Activated T-helper 1 cell treated with anti-CD3 and anti-CD28 coated beads, Interleukin-2, amount 50 U/mL, for 16 hours (primary cell): ENCODE data around the gene WDR49.

Experiments used
- DNase-seq, 2 donors: peaks; one replicate each; pipeline ENCODE4 v3.0.0-alpha.2; 2020; ENCODE audit warnings: low read depth in 1 of 2, low spot score in 1 of 2

Gene WDR49

DNA sequence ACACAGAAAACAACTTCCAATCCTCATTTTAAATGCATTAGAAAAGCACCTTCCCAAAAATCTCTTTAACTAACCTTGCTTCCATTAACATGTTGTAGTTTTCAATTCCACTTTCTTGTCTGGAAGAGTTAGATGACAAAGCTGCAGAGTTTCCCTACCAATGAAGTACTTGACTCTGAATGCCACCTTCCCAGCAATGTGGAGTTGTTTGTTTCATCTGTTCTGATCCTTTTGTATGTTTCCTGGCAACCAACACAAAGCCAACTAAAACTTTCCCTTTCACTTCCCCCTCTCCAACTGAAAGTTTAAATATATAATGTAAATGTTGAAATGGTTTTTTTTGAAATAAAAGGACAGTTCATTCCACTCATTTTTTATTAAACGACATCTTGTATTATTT lies at the start of gene WDR49:
Gene WDR49, minus strand, starts transcription at position 183 of the 400 bp plus-strand sequence. CDS start 517 bp downstream, outside the sequence.
- no peak for DNase-seq

DNA sequence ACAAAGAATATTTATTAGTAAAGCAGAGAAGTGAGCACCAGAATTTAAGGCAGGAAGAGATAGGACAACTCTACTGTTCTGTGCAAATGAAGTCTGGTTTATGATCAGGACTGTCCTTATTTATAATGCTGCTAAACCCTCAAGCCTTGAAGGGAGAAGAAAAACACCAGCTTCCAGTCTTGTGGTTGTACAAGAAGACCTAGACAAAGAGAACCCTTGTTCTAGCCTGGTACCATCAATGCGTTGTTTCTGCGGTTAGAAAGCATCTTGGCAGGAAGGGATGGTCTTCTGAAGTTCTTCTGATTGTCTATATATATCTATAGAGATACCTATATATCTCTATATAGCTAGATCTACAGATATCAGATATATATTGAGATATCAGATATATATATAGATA lies 47.2 kb upstream of the WDR49 start:
- DNase-seq = no peak

DNA sequence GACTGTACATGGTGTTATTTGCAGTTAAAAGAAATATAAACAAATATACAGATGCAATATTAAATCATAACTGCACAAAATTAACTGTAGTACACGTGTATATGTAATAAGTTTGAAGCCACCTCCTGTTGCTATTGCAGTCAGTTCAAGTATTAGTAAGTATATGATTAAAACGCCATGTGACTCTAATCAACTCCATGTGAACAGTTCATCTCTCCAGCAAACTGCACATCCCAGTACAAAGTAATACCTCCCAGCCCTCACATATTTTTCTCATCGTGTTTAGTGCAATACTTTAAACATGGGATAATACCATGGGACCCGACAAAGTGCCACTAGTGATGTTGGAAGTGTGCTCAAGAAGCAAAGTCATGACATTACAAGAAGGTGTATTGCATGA lies 46.3 kb upstream of the WDR49 start:
- no peak for DNase-seq

DNA sequence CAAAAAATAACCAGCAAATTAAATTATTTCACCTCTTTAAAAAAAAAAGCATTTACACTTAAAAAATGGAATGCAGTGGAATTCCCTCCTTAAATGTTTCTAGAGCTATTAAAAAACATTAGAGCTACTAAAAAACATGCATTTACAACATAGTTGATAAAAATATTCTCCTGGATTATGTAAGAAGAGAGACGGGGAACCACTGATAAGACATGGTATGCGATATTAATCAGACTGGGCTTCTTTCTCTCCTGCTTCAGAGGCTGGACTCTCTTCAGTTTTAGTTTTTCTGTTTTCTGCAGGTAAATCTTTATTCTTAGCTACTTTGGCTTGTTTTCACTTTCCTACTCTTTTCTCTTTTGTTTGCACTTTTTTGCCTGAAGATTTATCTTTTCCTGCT lies 40.4 kb upstream of the WDR49 start:
- no peak for DNase-seq

DNA sequence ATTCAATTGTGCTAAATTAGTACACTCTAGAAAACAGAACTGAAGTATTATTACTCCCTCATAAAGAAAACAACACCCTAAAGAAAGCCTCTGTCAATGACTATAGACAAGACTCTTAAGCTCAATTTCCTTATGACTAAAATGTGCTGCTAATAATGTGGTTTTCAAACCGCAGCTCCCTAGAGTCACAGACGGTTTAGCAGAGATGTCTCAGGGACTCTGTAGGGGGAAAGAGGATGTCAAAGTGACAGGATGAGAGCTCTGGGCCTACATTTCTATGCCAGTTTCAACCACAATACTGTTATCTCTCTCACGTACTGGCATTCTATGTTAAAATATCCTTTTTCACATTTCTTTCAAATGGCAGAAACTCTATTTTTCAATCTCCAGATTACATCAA lies 37.6 kb upstream of the WDR49 start:
- no peak for DNase-seq

DNA sequence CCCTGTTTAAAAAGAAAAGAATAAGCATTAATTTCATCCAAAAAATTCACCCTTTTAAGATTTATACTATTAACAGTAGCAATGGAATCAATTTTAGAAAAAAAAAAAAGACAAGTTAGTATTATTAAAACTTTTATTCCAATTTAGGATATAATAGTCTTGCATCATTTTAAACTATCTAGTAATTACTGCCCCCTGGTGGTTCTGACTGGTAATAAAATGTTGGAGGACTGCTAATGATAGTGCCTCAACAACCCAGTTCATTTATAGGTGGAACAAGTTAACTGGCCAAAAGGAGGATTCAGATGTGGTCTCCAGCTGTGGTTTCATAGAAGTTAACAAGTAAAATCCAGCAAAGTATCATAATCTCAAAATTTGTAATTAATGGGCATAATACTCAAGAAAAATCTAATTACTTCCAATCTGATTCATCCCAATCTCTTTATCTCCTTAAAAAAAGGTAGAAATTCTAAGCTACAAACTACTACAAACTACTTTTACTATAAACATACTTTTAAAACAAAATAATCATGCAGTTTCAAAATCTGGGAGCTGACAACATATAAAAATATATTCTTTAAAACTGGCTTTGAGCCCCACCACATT lies 30.7 kb upstream of the WDR49 start:
- DNase-seq = peak in 1 of 2 donors; percentile 2

DNA sequence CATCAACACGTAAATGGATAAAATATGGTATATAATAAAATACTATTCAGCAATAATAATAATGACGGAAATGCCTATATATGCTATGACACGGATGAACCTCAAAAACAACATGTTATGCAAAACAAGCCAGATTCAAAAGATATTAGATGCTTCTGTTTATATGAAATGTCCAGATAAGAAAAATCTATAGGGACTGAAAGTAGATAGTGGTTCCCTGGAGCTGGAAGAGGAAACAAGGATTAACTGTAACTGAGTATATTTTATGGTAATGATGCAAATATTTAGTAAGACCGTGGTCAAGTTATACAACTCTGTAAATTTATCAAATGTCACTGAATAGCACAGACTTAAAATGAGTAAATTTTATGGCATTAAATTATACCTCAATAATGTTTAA lies 25.8 kb upstream of the WDR49 start:
- no peak for DNase-seq

DNA sequence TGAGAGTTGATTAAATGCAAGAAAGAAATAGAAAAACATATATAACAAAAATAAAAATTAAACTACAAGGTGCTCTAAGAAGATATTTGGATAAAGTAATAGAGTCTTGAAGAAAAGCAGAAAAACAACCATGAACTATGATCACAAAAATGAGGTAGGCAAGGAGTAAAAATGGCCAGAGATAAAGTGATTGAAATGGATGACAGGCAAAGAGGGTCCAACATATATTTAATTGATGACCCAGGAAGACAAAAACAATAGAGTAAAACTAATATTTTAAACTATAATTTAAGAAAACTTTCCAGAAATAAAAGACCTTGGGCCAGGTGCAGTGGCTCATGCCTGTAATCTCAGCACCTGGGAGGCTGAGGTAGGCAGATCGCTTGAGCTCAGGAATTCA lies 22.1 kb upstream of the WDR49 start:
- no peak for DNase-seq

DNA sequence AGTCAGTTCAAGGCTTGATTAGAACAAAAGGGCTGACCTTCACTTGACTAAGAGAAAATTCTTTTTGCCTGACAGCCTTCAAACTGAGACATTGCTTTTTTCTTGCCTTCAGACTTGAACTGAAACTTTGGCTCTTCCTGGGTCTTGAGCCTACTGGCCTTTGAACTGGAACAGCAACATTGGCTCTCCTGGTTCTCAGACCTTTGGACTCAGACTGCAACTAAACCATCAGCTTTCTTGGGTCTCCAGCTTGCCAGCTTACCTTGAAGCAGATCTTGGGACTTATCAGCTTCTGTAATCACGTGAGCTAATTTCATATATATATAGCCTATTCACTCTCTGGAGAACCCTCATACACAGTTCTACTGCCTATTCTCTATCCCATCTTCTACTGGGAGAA lies 19.5 kb upstream of the WDR49 start:
- no peak for DNase-seq

DNA sequence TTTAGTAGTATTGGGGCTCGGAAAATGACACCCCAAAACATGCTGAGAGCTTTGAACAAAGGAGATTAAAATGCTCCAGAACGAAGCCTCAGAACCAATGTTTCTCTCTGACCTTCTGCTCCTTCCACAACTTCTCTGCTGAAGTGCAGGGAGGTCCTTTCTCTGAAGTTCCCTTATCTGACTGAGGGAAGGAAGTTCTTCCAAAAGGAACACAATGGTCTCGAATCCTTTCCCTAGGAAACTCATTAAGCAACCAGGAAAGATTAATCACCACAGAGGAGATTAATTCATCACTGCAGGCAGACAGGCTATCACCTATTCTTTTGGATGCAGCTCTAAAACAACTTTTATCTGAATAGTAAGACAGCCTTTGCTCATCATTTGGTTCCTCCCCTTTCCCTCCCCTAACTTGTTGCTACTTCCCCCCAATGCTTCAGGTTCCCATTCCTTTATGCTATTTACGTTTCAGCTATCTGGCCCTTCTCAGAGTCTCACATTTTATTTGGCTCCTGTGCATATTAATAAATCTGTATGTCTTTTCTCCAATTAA lies 18.2 kb upstream of the WDR49 start:
- no peak for DNase-seq

DNA sequence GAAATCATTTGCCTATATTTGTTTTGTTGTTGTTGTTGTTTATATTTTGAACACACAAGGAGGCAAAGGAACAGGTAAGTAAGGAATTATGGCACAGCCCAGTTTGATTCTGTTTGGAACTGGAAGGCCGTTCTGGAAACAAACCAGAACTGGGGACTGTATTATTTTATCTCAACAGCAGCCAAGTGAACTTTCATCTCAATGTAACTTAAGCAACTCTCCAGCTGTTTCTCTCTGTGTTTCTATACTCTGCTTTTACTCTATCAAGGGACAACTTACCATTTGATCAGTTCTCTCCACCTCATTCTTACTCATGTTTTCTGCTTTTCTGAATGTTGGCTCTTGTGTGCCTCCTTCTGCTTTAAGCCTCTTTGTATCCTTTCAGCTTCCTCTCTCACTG lies 16.0 kb upstream of the WDR49 start:
- no peak for DNase-seq

DNA sequence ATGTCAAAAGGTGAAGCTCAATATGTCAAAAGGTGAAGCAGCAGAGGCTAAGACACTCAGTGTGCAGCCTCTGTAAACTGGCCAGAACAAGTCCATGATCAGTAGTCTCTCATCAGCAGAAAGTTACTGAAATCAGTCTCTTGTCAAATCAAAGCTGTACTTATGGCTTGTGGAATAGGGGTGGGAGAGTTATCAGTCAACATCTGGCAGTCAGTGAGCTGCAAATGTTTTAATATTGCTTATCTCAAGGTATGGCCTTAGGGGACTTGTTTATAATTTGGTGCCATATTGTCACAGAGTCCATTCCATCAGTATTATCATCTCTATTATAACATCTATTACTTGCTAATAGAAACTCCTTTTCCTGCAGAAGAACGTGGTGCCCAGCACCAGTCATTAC lies 14.9 kb upstream of the WDR49 start:
- DNase-seq = no peak

DNA sequence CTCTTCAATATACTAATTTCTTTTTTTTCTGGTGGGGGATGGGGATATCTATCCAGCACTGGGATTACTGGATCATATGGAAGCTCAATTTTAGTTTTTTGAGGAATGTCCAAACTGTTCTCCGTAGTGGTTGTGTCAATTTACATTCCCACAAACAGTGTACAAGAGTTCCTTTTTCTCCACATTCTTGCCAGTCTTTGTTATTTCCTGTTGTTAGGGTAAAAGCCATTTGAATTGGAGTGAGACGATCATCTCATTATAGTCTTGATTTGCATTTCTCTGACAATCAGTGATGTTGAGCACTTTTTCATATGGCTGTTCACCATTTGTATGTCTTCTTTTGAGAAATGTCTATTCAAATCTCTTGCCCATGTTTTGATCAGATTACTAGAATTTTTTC lies 12.8 kb upstream of the WDR49 start:
- DNase-seq = no peak

DNA sequence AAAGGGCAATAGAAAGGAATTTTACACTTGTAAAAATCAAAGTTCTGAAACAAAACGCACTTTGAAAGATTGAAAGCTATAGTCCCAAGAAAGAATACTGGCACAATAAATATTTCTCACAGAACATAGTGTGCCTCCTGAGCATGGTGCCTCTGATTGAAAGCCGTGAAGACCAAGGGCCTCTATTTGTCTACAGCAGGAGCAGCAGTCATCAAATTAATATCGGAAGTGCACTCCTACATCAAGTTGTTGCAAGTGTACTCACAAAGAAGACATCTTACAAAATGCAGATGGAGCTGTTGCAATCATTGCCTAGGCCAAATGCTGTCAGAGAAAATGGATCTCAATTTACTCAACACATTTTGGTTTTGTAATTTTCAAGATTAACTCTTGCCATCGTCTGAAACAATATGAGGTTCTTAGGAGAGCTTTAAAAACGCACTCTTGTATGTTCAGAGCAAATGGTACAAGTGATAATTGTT lies 9.2 kb upstream of the WDR49 start:
- DNase-seq = no peak

DNA sequence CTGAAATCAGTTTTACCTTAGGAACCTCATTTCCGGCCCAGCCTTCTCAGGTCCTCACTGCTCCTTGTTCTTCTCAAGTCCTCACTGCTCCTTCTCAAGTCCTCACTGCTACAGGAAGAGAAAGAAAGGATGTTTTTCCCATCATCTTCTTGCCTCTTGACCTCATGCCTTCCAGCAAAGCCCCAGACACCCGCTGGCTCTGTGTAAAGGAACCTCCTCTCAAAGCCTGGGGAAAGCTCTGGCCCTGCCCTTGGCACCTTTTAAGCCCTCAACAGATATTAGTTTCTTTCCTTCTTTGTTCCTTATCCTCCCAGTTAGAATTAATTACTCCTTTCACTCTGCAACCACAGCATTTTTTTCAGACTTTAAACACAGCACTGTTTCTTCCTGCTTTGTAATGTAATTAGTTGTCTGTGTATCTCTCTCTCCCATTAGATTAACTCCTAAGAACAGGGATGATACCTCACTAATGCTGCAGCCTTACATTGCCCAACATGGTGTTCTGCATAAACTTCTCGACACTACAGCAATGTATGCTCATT lies 4.0 kb upstream of the WDR49 start:
- DNase-seq = no peak

DNA sequence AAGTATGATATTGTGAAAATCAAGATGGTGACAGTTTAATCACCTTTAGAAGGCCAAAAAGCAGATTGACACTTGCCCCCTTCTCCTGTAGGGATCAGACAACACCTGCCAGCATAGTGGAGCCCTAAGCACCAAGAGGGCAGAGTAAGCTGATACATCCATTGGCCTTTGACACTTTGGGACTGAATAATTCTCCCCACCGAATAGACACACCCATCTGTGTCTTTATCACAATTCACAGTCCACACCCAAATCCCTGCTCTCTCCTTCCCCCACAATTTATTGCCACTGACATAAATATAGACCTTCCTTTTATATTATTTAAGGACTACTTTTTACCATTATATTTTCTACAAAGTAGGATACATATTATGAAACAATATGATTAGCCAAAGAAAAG lies 3.1 kb upstream of the WDR49 start:
- no peak for DNase-seq

DNA sequence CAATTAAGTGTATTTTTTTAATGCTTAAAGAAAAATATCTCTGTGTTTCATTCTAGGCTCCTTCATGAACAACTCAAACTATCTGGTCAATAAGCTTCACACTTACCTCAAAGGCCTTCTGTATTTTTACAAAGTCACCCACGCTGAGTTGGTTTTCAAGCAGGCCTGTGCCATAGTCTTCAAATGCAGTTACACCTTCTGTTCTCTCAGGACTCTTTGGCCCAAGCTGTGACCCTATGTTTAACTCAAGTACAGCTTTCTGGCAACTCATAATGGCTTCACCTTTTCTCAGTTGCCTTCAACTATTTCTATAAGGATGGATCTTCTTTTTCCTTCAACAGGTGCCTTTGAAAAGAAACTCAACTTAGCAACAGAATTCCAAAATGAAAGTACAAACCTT lies 587 bp downstream of the WDR49 start:
- DNase-seq = no peak

DNA sequence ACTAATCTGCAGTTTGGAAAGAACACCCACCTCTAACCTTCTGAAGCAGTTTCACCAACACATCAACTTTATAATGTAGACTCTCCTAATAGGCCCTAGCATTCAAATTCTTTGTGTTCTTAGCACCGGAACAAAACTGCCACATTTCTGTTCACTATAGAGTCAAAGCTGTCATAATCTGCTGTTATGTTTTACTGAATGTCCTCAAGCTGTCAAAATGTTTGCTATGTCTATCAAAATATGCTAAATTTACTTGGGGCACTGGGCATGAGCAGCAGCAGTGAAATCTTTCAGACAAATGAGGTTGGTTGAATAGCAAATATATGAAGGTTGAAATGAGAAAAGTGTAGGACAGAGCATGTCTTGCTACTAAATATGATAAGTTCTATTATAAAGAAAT lies 1.9 kb downstream of the WDR49 start:
- DNase-seq = no peak

DNA sequence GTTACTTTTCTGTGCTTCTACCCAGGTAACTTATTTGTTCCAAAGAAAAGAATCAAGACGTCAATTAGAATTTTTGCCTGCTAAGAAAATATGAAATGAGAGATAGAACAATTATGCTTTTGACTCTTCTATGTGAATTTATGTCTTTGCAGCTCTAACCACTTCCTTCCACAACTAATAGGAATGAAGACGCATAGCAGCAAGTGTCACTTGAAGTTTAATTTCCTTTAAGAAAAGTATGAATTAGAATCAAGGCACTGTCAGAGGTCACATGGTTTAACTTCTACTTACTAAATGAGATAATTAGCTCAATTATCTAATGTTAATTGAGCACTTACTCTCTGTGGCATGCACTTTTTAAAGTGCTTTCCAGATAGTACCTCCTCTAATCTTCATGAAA lies 3.3 kb downstream of the WDR49 start:
- no peak for DNase-seq

DNA sequence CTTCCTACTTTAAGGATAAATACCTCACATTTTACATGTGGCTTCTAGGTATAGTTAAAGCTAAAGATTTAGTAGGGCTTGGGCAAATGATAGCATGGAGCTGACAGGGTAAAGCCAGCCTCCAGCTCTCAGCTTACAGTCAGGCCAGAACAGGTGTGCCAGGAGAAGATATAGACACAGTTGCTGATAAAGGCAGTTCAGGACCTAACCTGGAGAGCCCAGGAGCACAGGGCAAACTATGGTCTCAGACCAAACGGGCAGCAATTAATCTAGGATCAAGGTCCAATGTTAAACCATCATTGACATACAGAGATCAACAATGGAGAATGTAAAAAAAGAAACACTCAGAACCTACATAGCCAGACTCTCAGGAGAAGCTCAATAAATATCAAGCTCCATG lies 4.0 kb downstream of the WDR49 start:
- no peak for DNase-seq

DNA sequence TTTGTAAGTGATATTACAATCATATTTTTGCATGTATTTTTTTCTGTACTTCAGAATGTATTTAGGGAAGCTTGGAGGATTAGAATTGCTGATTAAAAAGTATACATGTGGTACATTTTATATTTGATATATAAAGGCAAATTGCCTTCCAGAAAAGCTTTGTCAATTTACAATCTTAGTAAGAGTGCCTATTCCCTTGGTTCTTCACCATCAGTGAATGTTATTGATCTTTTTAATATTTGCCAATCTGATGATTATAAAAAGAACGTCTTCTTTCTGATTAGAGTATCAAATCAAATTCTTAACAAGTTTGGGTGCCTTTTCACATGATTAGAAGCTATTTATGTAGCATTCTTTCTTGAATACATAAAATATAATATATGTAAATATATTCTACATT lies 9.1 kb downstream of the WDR49 start:
- no peak for DNase-seq

DNA sequence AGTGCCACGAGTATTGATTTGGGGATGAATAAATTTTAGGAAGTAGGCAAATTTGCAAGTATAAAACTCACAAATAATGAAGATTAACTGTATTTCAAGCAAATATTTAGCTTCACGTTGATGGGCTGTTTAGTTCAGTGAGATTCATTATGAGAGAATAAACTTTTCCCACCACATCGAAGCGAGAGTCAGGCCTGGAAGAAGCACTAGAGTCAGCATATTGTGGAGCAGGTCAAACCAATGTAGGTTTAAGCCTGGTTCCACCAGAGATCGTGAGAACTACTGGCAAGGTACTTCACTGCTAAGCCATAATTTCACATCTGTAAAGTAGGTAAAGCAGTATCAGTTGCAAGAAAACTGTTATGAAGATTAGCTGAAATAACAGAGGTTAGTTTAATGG lies 22.3 kb downstream of the WDR49 start:
- DNase-seq = no peak

DNA sequence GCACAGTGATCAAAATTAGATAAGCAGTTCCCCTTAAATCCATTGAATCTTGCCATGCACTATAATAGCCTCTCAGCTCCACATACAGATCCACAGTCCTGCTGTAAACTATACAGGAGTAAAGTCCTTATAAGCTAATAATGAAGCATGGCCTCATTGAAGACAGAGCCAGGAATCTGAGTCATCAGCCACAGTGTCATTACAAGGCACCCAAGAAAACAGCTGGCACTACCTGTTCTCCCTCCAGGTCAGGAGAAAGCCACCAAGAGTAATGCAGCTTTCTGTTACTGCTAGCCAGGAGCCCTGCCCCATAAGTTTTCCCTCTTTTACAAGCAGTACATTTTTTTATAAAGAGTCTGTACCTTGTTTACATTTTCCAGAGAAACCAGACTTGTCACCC lies 27.3 kb downstream of the WDR49 start:
- no peak for DNase-seq
